Measurements from ENCODE around the gene TMEM218.

Gene TMEM218
- 9.2 to 28.6 (median 21.9) reads per million in 17 experiments for total RNA-seq

DNA sequence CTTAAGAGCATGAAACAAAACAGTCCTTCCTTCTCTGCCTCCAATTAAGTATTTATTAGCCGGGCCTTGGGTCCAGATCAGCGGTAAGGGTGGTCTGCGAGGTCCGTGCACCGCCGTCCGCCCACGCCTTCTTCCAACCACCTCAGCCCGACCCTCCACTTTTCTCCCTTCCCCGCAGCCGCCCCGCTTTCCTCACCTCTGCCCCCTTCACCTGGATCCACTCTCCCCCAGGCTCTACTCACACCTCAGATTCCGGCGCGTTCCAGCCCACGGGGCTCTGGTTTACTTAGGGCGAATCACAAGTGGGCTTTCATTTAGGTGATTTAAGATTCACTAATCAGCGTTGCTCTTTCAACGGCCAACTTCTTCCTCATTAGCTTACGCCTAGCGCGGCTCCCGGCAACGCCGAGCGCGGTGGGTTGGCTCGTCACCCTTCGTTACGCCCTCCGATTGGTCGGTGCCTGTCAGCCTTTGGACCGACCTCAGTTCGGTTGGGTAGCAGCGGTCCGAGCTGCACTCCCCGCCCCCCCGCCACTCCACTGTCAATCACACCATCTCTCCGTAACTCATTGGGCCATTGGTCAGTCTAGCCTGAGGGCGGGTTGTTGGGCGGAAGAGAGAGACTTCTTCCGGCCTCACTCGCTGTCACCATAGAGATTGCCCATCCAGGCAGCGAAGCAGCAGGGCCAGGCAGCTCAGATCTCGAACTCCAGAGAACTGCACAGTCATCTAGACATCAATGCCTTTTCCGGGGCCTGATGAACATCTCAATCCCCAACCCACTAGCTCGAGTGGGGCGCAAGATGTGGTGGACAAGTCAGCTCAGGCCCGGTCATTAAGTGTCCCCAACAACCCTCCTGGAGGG, at the start of gene TMEM218:
TMEM218 (minus strand) TSS at position 284 of the 865 bp plus-strand sequence. CDS start 9,385 bp downstream, outside the sequence.
- DNase-seq = peak; percentile 99 to 100 (median 100)

DNA sequence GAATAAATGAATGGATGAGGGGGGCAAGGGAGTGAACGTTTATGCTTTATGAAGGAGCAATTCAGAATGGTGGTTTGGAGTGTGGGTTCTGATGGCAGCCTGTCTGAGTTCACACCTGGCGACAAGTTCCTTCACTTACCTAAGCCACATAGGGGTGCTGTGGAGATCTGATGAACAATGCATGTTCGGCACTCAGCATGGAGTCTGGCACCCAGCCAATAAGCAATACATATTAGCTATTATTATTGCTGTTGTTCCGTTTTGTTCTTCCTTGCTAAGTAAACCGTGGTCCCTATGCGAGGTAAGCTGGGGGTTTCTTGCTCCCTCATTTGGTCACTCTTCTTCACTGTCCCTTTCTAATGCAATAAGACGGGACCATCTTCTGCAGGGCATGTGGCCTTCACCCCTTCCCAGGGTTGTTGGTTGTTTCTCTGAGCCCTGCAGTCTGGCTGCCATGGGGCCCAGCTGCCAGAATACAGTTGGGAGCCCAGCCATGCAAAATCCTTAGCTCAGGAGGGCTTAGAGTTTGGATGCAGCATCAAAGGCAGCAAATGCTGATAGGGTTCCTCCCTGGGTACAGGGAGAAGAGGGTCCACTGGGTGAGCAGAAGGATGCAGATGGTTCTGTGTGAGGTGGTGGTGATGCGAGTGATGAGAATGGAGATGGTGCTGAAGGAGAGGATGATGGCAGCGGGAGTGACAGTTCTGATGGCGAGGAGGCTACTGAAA, 46.7 kb upstream of the TMEM218 start:
- no peak for DNase-seq

- DNase-seq = no peak
These were observed 45.8 kb upstream of the TMEM218 start for GRCh38 chr11:125157118-125157733.

- DNase-seq = no peak
These were observed 45.1 kb upstream of the TMEM218 start for GRCh38 chr11:125156346-125157117.

- DNase-seq = no peak
These were observed 44.3 kb upstream of the TMEM218 start for GRCh38 chr11:125155767-125156166.

DNA sequence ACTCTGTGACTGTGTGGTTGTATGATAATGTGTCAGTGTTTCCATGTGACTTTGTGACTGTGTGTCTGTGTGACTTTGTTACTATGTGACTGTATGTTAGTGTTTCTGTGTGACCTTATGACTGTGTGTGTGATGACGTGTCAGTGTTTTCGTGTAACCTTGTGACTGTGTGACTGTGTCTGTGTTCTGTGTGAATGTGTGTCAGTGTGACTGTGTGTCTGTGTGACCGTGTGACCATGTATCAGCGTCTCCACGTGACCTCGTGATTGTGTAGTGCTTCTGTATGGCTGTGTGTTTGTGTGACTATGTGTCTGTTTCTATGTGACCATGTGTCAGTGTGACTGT, 43.6 kb upstream of the TMEM218 start:
- DNase-seq = no peak

- DNase-seq = no peak
These were observed 43.1 kb upstream of the TMEM218 start for GRCh38 chr11:125154378-125155099.

GRCh38 chr11:125153837-125154236, 42.4 kb upstream of the TMEM218 start:
- DNase-seq = no peak

DNA sequence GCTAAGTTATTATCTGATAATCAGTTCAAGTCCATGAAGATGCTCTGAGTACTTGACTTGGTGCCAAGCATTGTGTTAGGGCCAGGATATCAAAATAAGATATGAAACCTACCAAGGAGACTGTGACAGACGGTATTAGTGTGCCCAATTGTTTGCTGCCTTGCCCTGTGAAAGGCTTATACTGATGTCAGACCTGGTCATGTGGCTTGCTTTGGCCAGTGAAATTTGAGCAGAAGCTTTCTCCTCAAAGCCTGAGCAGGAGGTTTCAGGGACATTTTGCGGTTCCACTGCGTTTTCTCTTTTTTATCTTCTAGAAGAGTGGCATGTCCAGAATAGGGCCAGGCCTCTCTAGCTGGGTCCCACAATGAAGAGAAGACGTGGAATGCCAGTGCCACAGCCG, 37.3 kb upstream of the TMEM218 start:
- DNase-seq = no peak

- DNase-seq = no peak
These were observed 36.6 kb upstream of the TMEM218 start for GRCh38 chr11:125148011-125148410.

GRCh38 chr11:125147280-125147679, 35.9 kb upstream of the TMEM218 start:
- no peak for DNase-seq

DNA sequence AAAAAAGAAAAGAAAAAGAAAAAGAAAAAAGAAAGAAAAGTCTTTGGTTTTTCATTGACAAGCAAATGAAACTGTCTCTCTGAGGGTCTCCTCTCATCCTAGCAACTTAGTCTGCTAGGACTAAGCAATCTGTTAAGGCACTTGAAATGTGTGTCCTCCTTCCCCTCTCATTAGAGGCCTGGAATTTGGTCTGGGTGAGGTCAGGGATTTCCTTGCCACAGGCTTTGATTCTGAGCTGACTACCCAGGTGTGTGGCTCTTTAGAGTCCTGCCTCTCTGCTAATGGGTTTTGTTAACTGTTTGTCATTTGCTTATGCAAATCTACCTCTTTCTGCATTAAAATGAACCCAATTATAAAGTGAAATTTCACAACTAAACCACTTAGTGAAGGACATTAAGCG, 34.8 kb upstream of the TMEM218 start:
- no peak for DNase-seq

DNA sequence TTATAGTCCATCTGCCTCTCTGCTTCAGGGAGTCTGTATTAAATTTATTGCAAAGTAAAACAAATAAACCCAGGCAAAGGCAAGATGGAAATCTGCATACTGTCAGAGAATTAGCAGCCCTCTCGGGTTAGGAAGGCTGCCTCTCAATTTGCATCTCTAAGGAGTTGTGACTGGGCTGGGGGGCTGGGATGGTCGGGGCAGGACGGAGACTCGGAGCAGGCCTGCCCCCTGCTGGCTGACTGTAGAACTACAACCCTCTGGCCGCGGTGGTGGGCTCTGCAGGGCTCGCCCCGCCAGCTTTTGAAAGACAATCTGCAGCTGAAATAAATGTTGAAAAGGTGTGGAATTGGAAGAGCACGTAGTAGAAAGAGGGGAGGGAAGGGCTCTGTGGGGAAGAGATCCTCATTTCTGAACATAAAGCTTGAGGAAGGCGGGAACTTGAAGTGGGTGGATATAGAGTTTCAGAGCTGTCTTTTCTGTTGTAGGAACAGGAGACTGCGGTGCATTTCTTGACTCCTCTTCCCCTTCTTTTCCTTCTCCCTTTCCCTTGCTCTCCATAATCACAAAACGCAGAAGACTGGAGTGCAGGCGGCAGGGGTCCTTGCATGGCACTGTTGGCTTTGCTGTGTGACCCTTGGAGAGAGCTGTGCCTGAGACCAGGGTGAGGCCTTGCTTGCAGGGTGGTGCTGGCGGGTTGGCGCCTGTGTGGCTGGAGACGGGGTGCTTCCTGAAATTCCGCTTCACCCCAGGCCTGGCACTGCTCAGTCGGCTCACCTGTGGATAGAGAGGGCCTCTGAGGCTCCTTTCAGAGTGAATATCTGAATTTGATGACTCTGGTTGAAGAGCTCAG, 30.5 kb upstream of the TMEM218 start:
- peak; percentile 43 to 69 (median 67) for DNase-seq

DNA sequence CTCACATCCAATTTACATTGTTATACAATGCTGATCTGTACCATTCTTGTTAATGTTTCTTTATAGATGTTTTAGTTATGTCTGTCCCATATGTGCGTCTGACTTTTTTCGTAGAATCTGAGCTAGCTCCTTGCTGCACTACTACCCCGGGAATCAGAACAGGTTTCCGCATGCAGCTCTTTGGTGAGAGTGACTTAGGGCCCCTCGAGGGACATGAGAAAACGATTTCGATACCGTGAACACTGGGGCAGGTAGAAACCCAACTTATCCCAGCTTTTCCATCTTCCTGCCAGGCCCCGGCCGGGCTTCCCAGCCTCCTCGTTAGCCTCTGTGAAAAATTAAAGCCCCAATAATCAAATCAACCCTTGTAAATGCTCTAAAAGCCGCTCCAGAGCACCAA, 29.8 kb upstream of the TMEM218 start:
- DNase-seq = no peak

DNA sequence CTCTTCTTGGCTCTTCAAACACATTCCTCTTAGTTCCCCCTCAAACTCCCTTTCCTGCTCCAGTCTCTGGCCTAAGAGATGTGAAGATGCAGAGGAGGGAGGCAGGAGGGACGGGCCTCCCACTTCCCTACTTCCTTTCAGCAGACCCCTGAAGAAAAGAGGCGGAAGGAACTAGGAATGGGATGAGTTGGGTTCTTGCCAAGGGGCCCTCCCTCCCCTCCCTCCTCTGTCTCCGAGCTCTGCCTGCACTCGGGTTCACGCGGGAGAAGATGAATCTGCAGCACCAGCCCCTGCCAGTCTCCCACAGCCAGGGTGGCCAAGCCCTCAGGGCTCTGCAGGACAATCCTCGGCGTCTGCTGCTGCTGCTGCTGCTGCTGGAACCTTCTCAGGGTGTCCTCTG, 28.8 kb upstream of the TMEM218 start:
- no peak for DNase-seq

DNA sequence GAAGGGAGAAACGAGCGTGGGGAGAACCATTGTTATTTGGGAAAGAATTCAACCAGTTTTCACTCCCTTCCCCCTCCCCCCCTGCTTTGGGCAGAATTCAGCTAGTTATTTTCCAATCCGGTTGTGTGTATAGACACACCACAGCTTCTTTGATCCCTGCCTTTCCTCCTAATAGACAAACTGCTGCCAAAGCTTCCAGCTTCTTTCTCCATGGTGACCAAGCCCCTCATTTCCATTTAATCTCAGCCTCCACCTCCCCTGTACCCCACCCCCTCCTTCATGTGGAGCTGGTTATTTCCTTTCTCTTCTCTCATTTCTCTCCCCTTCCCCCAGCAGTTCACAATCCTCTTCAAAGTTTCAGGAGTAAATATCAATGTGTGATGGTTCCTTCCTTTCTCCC, 28.4 kb upstream of the TMEM218 start:
- DNase-seq = no peak

DNA sequence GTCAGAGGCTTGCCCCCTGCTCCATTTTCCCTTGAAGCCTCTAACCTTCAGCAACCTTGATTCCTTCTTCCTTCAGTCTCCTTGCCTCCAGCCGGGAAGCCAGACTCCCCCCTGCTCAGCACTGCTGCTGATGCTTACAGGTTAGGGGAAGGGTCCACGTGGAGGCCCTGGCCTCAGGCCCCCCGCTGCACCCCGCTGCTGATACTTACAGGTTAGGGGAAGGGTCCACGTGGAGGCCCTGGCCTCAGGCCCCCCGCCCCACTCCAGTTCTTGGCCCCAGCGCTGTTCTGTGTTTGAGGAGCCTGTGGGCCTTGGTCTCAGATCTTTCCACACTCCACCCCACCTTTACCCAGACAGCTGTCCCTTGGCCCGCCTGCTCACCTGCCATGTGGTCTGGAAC, 27.5 kb upstream of the TMEM218 start:
- no peak for DNase-seq

DNA sequence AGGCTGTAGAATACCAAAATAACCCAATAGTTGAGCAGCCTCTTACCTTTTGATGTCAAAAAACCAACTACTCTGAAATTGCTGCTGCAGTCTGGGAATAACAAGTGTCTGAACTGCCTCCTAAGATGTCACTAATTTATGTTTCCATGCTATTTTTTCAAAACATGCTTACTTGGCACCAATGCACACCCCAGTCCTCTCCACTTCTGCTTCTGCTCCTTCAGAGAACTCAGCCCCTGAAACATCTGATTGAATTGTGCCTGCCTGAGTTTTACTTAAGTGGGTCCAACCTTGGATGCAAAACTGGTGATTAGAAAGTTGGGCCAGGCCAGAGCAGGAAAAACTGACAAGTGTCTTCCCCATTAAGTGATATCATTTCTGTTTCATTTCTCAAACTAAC, 24.6 kb upstream of the TMEM218 start:
- DNase-seq = peak; percentile 24 to 67 (median 54)

DNA sequence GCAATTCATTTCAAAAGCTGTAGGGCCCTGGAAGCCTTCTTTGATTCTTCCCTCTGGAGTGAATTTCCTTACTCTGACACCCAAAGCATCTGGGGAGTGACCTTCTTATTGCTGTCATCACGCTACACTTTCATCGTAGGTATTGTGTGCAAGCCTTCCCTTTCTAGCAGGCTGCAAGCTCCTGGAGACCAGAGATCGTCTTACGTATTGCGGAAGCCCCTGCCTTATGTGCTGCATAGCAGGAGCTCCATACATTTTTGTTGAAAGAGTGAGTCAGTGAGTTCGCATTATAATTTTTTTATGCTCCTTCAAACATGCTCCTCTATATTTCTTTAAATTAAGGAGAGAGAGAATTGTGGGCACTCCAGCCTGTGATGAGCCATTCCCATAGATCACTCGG, 21.2 kb upstream of the TMEM218 start:
- DNase-seq = no peak

- DNase-seq = no peak
These were observed 20.6 kb upstream of the TMEM218 start for GRCh38 chr11:125132071-125132470.

Data from suppressor macrophage (primary cell).